ENCODE data around the gene CTNNA1.

- TF ChIP-seq ESRRG (CRISPR knock-in tag; IDR thresholded peaks at IDR 0.05) (no peak), PATZ1 (CRISPR knock-in tag; IDR thresholded peaks at IDR 0.05; ENCODE audit: borderline replicate concordance) (no peak), ZNF70 (CRISPR knock-in tag; IDR thresholded peaks at IDR 0.05) (no peak), TSHZ2 (CRISPR knock-in tag; IDR thresholded peaks at IDR 0.05) (no peak), OSR1 (CRISPR knock-in tag; IDR thresholded peaks at IDR 0.05) (no peak), POU6F1 (CRISPR knock-in tag; IDR thresholded peaks at IDR 0.05; ENCODE audit: borderline replicate concordance, low read depth) (no peak), CREB5 (CRISPR knock-in tag; IDR thresholded peaks at IDR 0.05; ENCODE audit: low read depth) (no peak), ZFP30 (CRISPR knock-in tag; IDR thresholded peaks at IDR 0.05) (no peak), CSRNP3 (CRISPR knock-in tag; IDR thresholded peaks at IDR 0.05) (no peak), ARNTL (CRISPR knock-in tag; IDR thresholded peaks at IDR 0.05; ENCODE audit: borderline replicate concordance, low read depth) (no peak), BACH2 (CRISPR knock-in tag; IDR thresholded peaks at IDR 0.05; ENCODE audit: borderline replicate concordance) (no peak), SNAI2 (CRISPR knock-in tag; IDR thresholded peaks at IDR 0.05) (no peak), ZNF8 (CRISPR knock-in tag; IDR thresholded peaks at IDR 0.05) (no peak)
Observed at GRCh38 chr5:138841531-138841930, 88.3 kb downstream of the CTNNA1 start.

Measured in SK-N-SH treated with all-trans-retinoic acid at 6 μM for 48 hours (cell line).